Cardiac muscle cell (in vitro differentiated cells and primary cell): ENCODE data around the gene ARID1A. TPM values are rescaled to one million over a fixed set of nuclear protein-coding genes. Genes with fewer than 3 reads are reported as not detected.
A peak's percentile ranks its signal among the peaks of the same experiment; 100 is the strongest.

ENCODE experiments used
- DNase-seq, 2 donors: peaks; one replicate each; pipeline versions ENCODE4 v3.0.0 to v3.0.0-alpha.2; 2010 to 2017; ENCODE audit warnings: low read depth in 1 of 2, low spot score in 1 of 2
- H3K27ac ChIP-seq: fragments of 200-600 bp; sonication (generic); 2 replicates; pipeline ENCODE4 v1.5.1; 2016
- H3K27me3 ChIP-seq: fragments of 200-600 bp; sonication (generic); 2 replicates; pipeline ENCODE4 v1.6.0; 2016; ENCODE audit warnings: control low read depth
- H3K36me3 ChIP-seq: fragments of 200-600 bp; sonication (generic); 2 replicates; pipeline ENCODE4 v1.5.1; 2016; ENCODE audit warnings: control low read depth
- H3K4me1 ChIP-seq: fragments of 200-600 bp; sonication (generic); 2 replicates; pipeline ENCODE4 v1.8.1; 2017; ENCODE audit warnings: low read depth, mild to moderate bottlenecking, mixed run types
- H3K4me3 ChIP-seq: fragments of 200-600 bp; sonication (generic); 2 replicates; pipeline ENCODE4 v1.5.1; 2016; ENCODE audit warnings: mild to moderate bottlenecking
- H3K9me3 ChIP-seq: fragments of 200-600 bp; sonication (generic); 2 replicates; pipeline ENCODE4 v1.5.1; 2017; ENCODE audit warnings: low read depth, mild to moderate bottlenecking, control low read depth
- polyA plus RNA-seq: library from polyadenylated mRNA; unstranded; fragments of >200 nt; fragmentation: Nextera tagmentation; extraction: Ambion mirVana; gene quantifications from 2 replicates; pipeline ENCODE4 v1.2.1, GENCODE V29; 2016
- total RNA-seq: library from RNA; depleted of rRNA; stranded (reverse); fragments of >200 nt; gene quantifications from 2 replicates; pipeline ENCODE4 v1.2.3, GENCODE V29; 2016
- TF ChIP-seq, protein P1 (sequence below): IDR thresholded peaks from 2 replicates; pipeline ENCODE4 v1.5.1; 2012; ENCODE audit warnings: low read depth, mild to moderate bottlenecking, low read length

ARID1A gene
- total and polyA plus RNA-seq, 2 experiments from 2014 or later, result 28.5 to 93.3 TPM

DNA sequence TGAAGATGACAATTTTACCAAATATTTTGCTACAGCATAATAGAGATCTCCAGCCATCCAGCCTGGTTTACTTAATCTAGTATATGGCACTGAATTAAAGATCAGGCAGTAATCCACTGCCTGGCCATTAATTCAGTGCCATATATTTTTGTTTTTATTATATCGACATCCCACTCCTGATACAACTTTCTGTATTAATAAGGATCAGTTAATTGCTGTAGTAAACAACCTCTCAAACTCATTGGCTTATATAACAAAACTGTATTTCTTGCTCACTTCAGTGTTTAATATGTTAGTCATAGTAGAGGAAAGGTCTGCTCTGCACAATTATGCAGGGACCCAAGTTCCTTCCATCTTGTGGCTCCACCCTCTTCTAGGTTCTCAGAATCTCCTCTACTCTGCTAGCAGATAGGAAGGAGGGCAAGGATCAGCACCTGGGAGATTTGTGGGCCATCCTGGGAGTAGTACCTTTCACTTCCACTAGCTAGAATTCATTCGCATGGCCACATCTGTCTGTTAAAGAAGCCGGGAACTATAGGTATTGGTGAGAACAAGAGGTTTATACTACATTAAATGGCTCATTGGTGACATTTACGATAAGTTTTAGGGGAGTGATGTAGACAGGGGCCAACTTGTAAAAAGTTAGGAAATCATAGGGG, 127.1 kb downstream of the ARID1A start:
- H3K4me3 ChIP-seq, result no peak overlapping the region
- H3K27ac ChIP-seq, result no peak overlapping the region
- H3K9me3 ChIP-seq, result no peaks in the 10 kb centered on the region
- DNase-seq, result no peak
- TF ChIP-seq, protein P1, sequence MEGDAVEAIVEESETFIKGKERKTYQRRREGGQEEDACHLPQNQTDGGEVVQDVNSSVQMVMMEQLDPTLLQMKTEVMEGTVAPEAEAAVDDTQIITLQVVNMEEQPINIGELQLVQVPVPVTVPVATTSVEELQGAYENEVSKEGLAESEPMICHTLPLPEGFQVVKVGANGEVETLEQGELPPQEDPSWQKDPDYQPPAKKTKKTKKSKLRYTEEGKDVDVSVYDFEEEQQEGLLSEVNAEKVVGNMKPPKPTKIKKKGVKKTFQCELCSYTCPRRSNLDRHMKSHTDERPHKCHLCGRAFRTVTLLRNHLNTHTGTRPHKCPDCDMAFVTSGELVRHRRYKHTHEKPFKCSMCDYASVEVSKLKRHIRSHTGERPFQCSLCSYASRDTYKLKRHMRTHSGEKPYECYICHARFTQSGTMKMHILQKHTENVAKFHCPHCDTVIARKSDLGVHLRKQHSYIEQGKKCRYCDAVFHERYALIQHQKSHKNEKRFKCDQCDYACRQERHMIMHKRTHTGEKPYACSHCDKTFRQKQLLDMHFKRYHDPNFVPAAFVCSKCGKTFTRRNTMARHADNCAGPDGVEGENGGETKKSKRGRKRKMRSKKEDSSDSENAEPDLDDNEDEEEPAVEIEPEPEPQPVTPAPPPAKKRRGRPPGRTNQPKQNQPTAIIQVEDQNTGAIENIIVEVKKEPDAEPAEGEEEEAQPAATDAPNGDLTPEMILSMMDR, result no peak
- peaks cover 11% of the 10 kb centered on the region for H3K4me1 ChIP-seq
- no peaks in the 10 kb centered on the region for H3K27me3 ChIP-seq
- no peaks in the 10 kb centered on the region for H3K36me3 ChIP-seq

DNA sequence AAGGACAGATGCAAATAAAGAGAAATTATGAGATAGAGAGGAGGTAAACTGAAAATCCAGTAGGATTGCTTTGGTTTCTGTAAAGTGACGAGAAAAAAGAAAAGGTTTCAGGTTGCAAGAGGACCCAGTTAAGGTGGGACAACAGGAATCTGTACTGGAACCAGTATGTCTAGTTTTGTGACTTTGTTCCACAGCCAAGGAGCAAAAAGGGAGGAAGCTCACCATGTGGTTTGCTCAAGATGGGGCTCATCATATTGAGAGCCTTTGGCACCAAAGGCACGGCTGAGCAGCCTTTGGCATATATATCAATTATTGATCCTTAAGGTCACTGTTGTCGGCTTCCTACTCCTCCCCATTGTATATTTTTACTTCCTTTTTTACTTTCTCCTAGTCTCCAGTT, 128.9 kb downstream of the ARID1A start:
- Histone ChIP-seq H3K4me1 (peaks cover 22% of the 10 kb centered on the region), H3K9me3 (no peaks in the 10 kb centered on the region), H3K4me3 (no peak overlapping the region), H3K36me3 (no peaks in the 10 kb centered on the region), H3K27me3 (no peaks in the 10 kb centered on the region), H3K27ac (no peak overlapping the region)
- TF ChIP-seq, protein P1, result no peak
- DNase-seq, result no peak

DNA sequence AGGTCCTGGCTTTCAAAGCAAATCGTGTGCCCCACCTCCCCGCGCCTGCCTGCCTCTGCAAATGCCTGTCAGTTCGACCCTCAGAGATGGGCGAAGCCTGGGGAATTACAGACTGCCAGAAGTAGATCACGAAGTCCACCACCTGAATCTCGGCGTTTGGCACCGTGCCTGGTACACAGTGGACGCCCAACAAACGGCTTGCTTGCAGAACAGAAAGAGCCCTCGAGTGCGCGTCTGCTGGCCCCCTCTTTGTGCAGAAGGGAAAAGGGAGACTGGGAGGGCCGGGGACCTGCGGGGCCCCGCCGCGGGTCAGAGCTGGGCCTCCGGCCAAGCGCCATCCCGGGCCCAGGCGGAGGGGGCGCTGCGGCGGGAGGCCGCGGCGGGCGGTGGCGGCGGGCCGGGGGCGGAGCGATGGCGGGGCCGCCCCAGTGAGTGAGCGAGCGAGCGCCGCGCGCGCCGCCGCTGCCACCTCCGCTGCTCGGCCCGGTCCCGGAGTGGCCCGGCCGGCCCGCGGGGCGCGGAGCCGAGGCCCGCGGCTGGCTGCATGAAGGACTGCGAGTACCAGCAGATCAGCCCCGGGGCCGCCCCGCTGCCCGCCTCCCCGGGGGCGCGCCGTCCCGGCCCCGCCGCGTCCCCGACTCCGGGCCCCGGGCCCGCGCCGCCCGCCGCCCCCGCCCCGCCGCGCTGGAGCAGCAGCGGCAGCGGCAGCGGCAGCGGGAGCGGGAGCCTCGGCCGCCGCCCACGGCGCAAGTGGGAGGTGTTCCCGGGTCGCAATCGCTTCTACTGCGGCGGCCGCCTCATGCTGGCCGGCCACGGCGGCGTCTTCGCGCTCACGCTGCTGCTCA, 130.7 kb downstream of the ARID1A start, which contains the start of gene ZDHHC18:
Gene ZDHHC18 (plus strand): TSS at position 428 of the 845 bp plus-strand sequence. CDS start 117 bp downstream, at position 545.
- no peaks in the 10 kb centered on the region for H3K9me3 ChIP-seq
- H3K4me1 ChIP-seq, result peaks cover 22% of the 10 kb centered on the region
- peak; percentile 62 to 85 for DNase-seq
- H3K4me3 ChIP-seq, result peak within 1 kb of the TSS; percentile 95
- peak within 1 kb of the TSS; percentile 55 for H3K27ac ChIP-seq
- H3K36me3 ChIP-seq, result no peaks in the 10 kb centered on the region
- H3K27me3 ChIP-seq, result no peaks in the 10 kb centered on the region
- TF ChIP-seq, protein P1, result peak; percentile 38

DNA sequence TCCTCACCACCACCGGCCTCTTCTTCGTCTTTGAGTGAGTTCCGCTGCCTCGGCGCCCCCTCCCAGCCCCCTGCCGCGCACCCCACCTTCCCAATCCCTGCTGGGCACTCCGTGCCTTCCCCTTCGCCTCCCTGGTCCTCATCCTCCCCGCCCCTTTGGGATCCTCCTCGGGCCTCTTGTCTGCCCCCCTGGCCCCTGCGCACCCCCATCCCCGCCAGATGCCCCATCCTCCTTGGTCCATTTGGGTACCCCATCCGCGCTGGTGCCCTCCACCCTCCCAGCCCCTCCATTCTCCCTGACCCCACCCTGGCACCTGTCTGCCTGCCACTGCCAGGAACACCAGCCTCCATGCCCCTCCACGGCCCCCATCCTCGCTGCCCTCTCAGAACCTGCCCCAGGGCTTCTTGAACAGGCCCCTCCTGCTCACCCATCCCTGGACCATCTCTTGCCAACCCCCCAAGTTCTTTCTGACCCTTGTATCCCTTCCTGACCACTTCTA, 131.3 kb downstream of the ARID1A start:
- no peak for DNase-seq
- Histone ChIP-seq H3K36me3 (no peaks in the 10 kb centered on the region), H3K27ac (no peak overlapping the region), H3K4me1 (peaks cover 22% of the 10 kb centered on the region), H3K27me3 (no peaks in the 10 kb centered on the region), H3K9me3 (no peaks in the 10 kb centered on the region), H3K4me3 (peak overlapping the region; percentile 95)
- TF ChIP-seq, protein P1, result no peak

DNA sequence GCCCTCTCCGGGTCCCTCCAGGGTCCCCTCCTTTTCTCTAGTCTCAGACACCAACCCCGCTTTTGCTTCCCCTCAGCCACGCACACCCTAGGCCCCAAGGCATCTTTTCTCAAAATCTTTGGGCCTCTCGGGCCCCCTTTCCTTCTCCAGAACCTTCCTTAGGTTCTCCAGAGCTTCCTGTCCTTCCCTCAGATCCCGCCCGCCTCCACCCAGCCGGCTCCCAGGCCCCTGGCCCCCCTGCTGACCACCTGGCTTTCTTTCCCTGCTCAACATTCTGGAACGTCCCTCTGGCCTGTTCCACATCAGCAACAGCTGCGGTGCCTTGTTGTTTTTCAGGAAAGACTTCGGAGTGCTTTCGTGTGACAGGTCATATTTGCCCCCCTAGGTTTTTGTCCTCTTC, 131.8 kb downstream of the ARID1A start:
- Histone ChIP-seq H3K27ac (no peak overlapping the region), H3K9me3 (no peaks in the 10 kb centered on the region), H3K4me3 (peak overlapping the region; percentile 95), H3K36me3 (peaks cover 3% of the 10 kb centered on the region), H3K4me1 (peaks cover 22% of the 10 kb centered on the region), H3K27me3 (no peaks in the 10 kb centered on the region)
- TF ChIP-seq, protein P1, result no peak
- DNase-seq, result no peak
